Activated CD8-positive, alpha-beta memory T cell treated with anti-CD3 and anti-CD28 coated beads, Interleukin-2, amount 50 U/mL, for 4 hours (primary cell): ENCODE data around the gene RRP15.
A peak's percentile ranks its signal among the peaks of the same experiment; 100 is the strongest.

Experiments used
- DNase-seq: peaks from one replicate; pipeline ENCODE4 v3.0.0-alpha.2; 2020

Gene RRP15

DNA sequence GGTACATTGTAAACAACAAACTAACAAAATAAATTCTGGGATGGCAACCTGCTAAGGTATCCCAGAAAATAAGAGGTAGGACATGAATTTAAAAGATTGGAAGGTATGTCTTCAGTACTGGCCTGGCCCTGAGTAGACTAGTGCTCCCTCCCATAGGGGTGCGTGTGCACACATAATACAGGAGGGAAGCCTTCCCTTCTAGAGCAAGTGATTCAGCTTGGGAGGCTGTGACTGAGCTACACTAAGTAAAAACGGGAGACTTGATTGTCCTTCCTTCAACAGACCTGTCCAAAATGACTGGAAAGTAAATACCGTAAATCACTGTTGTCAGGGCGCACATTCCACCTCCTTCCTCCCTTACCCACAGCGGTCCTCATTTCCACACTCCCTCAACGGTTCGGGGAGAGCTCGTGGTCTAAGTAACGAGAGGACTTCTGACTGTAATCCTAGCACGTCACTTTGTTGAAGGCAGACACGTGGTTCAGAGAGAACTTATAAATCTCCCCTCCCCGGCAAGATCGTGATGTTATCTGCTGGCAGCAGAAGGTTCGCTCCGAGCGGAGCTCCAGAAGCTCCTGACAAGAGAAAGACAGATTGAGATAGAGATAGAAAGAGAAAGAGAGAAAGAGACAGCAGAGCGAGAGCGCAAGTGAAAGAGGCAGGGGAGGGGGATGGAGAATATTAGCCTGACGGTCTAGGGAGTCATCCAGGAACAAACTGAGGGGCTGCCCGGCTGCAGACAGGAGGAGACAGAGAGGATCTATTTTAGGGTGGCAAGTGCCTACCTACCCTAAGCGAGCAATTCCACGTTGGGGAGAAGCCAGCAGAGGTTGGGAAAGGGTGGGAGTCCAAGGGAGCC lies 60.0 kb downstream of the RRP15 start, which contains the start of gene TGFB2:
Gene TGFB2 (plus strand): TSS at position 523 of the 859 bp plus-strand sequence. CDS start 1,366 bp downstream, outside the sequence.
- no peak for DNase-seq

- peak; percentile 36 for DNase-seq
Observed at GRCh38 chr1:218345673-218346390, 60.7 kb downstream of the RRP15 start.

- no peak for DNase-seq
Observed at GRCh38 chr1:218346391-218347204, 61.5 kb downstream of the RRP15 start.

DNA sequence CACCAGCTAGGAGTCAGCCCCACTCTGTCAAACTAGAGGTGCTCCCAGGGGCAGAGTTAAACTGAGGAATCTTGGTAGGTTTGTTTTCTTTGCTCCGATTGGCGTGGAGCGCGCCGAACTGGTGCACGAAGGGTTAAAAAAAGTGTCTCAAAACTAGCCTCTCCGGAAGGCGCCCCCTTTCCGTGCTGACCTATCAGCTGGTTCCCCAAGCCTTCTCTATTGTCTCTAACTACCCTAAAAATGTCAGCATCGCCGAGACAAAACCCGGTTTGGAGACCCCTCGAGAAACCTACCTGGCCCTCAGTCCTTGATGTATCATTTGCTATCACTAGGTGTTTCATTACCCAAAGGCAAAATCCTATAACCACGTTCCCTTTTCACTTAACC lies 62.2 kb downstream of the RRP15 start:
- DNase-seq, result no peak

DNA sequence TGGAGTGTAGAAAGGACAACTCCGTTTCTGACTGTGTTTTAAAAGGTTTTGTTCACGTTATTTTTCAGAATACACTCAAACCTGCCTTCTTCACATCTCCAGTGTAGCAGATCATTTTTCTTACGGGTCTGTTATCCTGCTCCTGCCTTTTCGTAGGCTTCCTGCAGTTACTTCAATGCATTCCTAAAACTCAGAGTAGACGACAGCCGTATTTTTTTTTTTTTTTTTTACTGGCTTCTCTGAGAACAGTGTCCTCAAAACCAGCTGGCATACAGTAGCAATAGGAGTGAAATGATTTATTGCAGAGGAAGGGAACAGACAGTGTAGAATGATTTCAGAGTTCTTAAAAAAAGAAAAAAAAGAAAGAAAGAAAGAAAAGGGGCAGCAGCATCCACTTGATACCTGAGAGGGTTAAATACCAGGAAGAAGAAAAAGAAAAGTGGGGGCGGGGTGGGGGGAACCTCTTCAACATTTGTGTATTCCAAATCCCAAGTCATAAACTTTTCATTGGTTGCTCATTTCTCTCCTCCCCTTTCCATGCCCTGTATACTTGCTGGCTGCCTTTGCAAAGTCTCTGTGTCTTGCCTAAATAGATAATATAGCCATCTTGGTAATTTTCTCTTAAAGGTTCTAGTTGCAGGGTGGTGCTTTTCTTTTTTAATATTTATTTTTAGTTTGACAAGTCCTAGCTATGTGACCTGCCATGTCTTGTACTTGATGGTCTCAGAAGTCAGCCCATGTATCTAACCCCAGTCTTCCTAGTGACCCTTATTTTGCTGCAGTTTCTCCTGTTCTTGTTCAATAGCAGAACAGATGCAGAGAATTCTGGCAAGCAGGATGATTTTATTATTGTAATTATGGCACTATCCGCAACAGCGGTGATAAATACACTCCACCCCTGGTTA lies 62.9 kb downstream of the RRP15 start:
- no peak for DNase-seq

GRCh38 chr1:218348628-218349071 lies 63.6 kb downstream of the RRP15 start:
- no peak for DNase-seq

DNA sequence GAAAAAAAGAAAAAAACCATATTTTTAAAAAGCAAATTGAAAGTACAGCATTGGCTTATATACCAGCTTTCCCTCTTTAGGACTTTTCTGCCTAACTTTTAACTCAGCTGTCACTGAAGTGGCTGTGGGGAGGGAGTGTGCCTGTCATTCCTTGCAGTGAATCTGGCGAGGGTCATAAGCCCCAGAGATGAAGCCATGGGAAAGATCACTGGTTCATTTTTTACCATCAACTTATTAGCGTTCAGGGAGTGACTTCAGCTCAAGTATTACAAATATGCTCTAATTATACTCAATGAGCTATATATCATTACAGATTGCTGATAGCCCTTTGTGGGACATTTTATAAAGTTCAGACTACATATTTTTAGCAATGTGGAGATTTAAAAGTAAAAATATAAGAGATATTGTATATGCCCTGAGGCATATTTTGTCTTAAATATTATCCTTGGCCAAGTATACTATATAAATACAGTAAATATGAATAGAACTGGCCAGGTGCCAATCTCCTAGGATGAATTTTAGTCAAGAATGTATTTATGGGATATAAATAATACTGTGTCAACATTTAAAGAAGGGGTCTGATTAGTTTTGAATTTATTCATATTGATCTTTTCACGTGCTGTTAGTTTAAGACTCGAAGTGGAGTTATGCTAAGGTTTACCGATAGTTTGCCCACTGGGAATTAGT lies 64.4 kb downstream of the RRP15 start:
- DNase-seq, result no peak

GRCh38 chr1:218350035-218350525 lies 65.0 kb downstream of the RRP15 start:
- no peak for DNase-seq

GRCh38 chr1:218350801-218351266 lies 65.7 kb downstream of the RRP15 start:
- DNase-seq, result no peak

DNA sequence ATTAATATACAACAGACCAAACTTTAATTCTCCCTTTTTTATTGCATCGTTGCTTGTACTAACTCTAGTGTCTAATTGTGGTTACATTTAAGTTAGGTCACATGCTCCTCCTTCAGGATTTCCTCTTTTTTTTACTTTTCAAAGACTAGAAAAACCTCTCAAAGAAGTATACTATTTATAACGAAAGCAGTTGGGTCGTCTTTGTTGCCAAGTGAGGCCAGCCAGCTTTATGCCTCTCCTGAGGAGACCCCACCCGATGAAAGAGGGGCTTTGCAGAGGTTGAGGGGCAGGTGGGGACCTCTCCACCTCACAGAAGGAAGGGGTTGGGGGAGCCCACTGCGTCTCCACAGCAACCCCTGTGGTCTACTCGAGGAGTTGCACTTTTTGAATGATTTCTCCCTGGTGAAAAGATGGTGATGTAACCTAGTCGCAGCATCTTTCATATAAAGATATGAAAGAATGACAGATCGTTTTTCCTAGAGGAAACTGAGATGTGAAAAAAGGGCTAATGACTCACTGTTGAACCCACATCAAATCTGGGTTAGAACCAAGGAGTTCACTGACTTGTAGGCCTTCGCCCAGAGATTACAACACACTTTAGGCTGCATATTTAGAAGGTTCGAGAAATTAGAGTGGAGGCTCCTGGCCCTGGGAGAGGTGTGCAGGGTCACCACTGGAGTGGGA lies 66.4 kb downstream of the RRP15 start:
- DNase-seq, result peak; percentile 19

DNA sequence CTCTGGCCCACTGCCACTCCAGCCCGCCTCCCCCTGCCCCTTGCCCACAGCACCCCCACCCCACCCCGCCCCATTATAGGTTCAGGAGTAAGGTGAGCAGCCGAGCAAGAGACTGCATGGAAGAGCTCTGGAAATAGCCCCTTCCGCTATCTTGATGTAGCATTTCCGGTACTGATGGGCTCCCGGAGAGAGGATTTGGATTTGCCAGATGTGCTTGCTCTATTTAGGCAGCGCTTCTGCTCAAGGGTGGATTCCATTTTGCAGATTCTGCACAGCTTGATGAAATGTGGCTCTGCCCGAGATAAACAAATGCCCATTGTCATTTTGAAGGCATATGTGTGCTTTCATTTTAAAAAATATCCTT lies 67.0 kb downstream of the RRP15 start:
- DNase-seq, result no peak

- no peak for DNase-seq
Observed at GRCh38 chr1:218353656-218354055, 68.6 kb downstream of the RRP15 start.

- DNase-seq, result no peak
Observed at GRCh38 chr1:218355278-218355677, 70.2 kb downstream of the RRP15 start.

GRCh38 chr1:218357211-218357892 lies 72.3 kb downstream of the RRP15 start:
- DNase-seq, result no peak

- DNase-seq, result no peak
Observed at GRCh38 chr1:218357893-218358232, 72.8 kb downstream of the RRP15 start.

GRCh38 chr1:218361298-218362065 lies 76.4 kb downstream of the RRP15 start:
- no peak for DNase-seq

DNA sequence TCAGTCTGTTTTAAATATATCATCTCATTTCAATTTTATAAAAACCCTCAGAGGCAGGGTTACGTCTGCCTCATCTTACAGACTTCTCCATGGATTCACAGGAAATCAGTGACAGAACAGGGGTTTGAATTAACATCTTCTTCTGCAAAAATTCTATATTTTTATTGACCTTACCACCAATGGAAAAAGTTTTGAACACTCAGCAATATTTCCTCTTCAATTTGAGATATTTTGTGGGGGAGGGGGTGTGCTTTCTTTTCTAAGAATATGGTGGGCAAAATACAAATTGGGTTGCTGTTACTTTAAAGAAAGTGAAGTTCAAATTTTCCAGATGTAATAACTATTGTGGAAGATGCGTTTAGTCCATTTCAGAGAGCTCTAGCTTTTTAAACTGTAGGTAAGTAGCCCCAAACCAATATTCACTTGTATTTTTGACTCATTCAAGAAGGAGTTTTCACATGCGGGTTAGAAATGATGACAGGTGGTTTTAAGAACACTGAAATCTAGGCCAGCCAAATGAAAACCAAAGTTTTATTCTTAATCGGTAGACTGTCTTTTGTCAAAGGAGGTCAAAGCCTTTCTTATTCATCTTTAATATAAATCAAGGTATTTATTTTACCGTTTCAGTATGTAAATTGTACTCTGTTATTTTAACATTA lies 77.5 kb downstream of the RRP15 start:
- DNase-seq, result no peak

DNA sequence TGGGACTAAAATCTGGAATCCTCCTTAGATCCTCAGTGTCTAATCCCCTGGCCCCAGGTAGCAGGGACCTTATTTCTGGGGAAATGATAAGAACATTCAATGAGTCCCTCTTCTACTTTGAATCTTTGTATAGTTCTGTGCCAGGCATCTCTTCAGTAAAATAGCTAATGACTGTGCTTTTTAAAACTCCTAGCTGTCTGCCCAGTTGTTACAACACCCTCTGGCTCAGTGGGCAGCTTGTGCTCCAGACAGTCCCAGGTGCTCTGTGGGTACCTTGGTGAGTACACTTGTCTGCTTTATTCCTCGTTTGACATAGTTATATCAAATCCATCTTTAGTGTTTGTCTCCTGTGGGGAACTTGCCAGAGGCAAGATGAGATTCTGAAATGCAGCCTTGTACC lies 78.0 kb downstream of the RRP15 start:
- DNase-seq, result no peak
